ENCODE data around the gene SMOC2.

SMOC2 gene

GRCh38 chr6:168493976-168494375, 53.0 kb downstream of the SMOC2 start:
- no peak for DNase-seq (ENCODE audit: low spot score)

DNA sequence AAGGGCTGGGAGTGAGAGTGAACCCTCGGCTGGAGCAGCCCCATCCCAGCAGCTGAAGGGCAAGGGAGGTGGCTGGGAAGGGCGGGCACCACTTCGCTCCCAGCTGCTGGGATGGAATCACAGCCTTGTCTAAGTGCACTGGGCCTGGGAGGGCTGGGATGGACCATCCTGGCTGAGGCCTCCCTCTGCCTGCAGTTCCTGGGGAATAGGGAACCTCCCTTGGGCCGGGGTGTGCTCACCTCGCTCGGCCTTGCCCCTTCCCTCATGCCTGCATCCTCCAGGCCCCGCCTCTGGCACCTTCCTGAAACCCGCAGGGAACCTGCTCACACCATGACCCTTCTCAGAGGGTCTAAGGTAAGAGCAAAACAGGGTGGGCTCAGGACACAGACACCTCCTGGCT, 53.7 kb downstream of the SMOC2 start:
- DNase-seq (ENCODE audit: low spot score), result no peak

GRCh38 chr6:168495133-168495532, 54.1 kb downstream of the SMOC2 start:
- no peak for DNase-seq (ENCODE audit: low spot score)

- DNase-seq (ENCODE audit: low spot score), result no peak
Measured at GRCh38 chr6:168495636-168496035, 54.7 kb downstream of the SMOC2 start.

- DNase-seq (ENCODE audit: low spot score), result no peak
Measured at GRCh38 chr6:168496139-168496996, 55.4 kb downstream of the SMOC2 start.

GRCh38 chr6:168496997-168497331, 56.0 kb downstream of the SMOC2 start:
- no peak for DNase-seq (ENCODE audit: low spot score)

GRCh38 chr6:168497381-168497780, 56.4 kb downstream of the SMOC2 start:
- no peak for DNase-seq (ENCODE audit: low spot score)

DNA sequence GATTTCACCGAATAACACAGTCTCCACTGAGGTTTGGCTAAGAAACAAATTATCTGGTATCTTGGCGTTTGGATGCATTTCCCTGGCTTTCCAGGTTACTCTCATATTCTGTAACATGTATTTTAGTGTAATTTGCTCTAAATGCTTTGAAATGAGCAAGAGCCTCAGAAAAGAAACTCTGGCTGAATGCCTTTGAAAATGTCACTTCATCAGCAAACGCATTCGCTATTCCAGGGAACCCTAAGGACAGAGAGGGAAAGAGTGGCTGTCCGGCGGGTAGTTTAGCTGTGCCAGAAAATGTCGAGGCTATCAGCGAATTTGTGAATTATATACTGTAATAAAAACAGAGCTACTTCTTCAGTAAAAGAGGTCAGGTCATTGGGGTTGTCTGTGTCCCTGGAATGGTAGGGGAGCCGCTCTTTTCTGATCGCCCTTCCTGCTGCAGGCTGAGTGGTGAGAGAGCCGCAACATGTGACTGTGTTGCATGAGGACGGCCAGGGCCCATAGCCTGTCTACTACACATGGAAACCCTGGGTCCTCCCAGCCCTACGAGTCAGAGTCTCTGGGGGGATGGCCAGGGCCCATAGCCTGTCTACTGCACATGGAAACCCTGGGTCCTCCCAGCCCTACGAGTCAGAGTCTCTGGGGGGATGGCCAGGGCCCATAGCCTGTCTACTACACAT, 57.3 kb downstream of the SMOC2 start:
- no peak for DNase-seq (ENCODE audit: low spot score)

DNA sequence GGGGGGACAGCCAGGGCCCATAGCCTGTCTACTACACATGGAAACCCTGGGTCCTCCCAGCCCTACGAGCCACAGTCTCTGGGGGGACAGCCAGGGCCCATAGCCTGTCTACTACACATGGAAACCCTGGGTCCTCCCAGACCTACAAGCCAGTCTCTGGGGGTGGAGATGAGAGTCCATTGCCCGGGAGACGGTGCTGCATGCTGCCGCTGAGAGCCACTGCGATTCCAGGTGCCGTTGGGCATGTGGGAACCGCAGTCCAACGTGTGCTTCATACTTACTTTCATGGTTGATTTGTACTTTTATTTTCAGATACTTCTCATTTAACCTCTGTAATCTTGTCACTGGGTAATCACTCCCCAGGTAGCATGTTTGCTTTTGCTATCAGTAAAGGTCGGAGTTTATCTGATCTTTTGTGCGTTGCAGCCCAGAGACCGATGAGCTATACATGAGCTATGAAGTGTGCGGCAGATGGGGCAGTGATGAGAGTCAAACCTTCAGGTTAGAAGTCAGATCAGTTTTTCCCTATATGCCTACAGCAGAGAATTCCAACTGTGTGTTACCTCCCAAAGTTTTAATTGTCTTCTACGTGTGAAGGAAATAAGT, 58.2 kb downstream of the SMOC2 start:
- no peak for DNase-seq (ENCODE audit: low spot score)

GRCh38 chr6:168500519-168500918, 59.5 kb downstream of the SMOC2 start:
- no peak for DNase-seq (ENCODE audit: low spot score)

GRCh38 chr6:168501561-168501960, 60.6 kb downstream of the SMOC2 start:
- no peak for DNase-seq (ENCODE audit: low spot score)

GRCh38 chr6:168504366-168504765, 63.4 kb downstream of the SMOC2 start:
- DNase-seq (ENCODE audit: low spot score), result no peak

DNA sequence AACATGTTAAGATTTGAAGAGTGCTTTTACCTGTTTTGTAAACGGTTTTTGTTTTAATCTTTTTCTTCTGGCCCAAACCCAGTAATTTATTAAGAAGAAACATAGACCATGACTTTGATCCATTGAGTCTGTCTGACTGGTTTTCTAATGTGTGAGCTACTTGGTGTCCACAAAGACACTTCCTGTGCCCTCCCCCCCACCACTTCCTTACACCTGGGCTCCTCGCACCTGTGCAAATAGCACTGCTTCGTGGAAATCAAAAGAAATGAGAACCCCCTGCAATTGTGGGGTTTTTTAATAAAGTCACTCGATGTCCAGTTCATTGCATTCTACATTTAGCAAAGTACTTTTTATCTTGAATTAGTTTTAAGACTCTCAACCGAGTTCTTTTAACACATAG, 65.5 kb downstream of the SMOC2 start:
- DNase-seq (ENCODE audit: low spot score), result no peak

- no peak for DNase-seq (ENCODE audit: low spot score)
Measured at GRCh38 chr6:168507297-168507696, 66.3 kb downstream of the SMOC2 start.

DNA sequence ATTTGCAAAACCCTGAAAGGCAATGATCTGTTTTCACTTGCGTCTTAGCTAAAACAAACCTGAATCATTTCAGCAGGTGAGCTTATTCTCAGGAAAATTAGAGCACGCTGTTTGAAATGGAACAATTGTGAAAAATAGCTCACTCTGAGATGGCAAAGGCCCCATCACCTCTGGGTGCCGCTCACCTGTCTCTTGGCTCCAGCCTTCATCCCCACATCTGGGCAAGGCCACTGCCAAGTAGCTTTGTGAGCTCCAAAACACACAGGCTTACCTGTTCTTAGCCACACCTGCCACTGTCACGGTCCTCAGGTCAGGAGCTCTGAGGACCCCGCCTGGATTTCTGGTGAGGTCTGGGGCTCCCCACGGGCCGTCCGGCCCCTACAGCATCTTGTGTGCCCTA, 66.7 kb downstream of the SMOC2 start:
- no peak for DNase-seq (ENCODE audit: low spot score)

DNA sequence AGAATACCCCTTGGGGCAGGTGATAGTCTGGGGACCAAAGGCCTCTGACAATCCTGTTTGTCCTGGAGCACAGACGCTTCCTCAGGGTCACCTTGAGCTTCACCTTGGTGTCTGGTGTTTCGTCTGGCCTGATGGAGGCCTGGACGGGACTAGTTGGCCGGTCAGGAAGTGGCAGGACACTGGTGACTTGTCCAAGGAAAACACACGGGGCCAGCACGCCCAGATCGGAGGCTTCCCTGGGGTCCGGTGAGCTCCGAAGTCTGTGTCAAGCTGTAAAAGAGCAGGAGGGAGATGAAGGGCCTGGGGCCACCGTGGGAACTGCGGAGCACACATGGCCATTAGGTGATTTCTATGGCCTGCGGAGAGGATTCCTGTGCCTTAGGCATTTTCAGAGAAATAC, 67.9 kb downstream of the SMOC2 start:
- DNase-seq (ENCODE audit: low spot score), result no peak

DNA sequence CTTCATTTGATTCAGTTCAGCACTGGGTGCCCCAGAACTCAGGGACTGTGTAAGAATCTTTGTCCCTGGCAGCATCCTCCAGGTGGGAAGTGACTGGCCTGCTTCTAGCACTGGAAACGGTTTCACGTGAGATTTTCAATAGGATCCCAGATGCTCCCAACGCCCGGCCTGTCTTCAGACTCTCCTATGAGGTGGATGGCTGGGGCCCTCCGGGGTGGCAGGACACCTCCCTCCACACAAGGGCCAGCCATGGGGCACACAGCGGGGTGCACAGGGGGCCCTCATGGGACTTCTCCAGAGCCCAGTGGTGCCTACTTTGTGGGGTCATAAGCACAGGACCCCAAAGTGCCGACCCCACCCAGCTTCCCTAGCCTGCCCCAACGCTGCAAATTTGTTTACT, 72.8 kb downstream of the SMOC2 start:
- DNase-seq (ENCODE audit: low spot score), result no peak

DNA sequence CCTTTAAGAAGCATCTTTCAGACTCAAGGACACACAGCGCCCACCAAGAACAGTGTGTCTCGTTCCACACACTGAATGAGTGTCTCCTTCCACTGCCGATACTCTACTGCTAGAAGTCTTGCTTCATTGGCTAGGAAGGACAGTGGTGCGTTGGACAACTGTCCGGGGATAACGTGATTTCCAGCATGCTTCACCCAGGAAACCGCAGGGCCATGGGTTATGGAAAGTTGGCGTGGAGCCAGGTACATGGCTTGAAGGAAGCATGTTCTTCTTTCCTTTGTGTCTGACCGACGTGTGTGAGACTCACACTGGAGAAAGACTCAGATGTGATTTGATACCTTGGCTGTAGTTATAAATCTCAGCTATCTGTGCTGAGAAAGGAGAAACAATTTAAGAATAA, 73.2 kb downstream of the SMOC2 start:
- DNase-seq (ENCODE audit: low spot score), result no peak

- DNase-seq (ENCODE audit: low spot score), result no peak
Measured at GRCh38 chr6:168515376-168515775, 74.4 kb downstream of the SMOC2 start.

GRCh38 chr6:168516944-168517741, 76.2 kb downstream of the SMOC2 start:
- no peak for DNase-seq (ENCODE audit: low spot score)

DNA sequence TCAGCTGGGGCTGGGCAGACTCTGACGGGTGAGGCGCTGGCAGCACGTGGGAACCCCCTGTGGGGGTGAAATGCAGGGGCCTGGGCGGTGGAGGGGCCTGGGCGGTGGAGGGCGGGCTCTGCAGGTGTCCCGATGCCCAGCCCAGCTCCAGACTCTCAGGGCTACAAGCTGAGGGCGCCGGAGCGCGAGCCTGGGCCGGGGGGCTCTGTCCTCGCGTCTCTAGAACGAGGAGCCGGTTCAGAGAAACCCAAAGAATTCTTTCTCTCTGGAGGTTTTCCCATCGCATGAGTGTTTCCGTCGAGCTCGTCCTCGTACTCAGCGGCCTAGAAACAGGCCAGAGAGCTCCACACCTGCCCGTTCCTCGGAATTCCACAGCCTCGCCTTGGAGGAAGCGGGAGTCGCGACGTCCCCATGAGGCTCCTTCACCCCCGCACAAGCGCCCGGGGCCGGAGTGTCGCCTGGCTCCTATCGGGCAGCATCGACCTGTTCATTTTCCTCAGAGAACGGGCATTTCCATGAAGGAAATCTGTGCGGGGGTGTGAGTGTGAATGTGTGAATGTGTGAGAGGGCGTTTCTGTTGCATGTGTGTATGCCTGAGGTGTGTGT, 76.9 kb downstream of the SMOC2 start:
- DNase-seq (ENCODE audit: low spot score), result no peak

DNA sequence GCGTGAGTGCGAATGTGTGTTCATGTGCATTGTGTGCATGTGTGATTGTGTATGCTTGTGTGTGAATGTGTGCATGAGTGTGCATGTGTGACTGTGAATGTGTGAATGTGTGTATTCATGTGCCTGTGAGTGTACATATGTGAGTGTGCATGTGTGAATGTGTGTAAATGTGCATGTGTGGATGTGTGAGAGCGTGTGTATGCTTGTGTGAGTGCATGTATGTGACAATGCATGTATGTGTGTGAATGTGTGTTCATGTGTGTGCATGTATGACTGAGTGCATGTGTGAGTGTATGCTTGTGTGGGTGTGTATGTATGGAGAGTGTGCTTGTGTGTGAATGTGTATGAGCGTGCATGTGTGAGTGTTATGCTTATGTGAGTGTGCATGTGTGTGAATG, 77.4 kb downstream of the SMOC2 start:
- DNase-seq (ENCODE audit: low spot score), result no peak
